GM21723 (cell line): ENCODE data around the gene ANXA2.
"Not testable (repeated sequence)": the region's sequence is repeated elsewhere in the genome, so short reads cannot be mapped to it uniquely, and the experiment has no call there.

Experiments
- ATAC-seq: cut with Tn5 transposase; IDR thresholded peaks from one replicate; pipeline ENCODE4 v1.9.1; 2021; ENCODE audit warnings: mild to moderate bottlenecking, moderate library complexity; ENCODE audit not compliant: unreplicated experiment

Gene ANXA2

GRCh38 chr15:60346653-60347052 lies 51.1 kb downstream of the ANXA2 start:
- ATAC-seq = no peak

GRCh38 chr15:60346077-60346476 lies 51.7 kb downstream of the ANXA2 start:
- ATAC-seq = no peak

GRCh38 chr15:60345598-60345997 lies 52.2 kb downstream of the ANXA2 start:
- no peak for ATAC-seq

GRCh38 chr15:60344987-60345386 lies 52.8 kb downstream of the ANXA2 start:
- no peak for ATAC-seq

GRCh38 chr15:60344461-60344860 lies 53.3 kb downstream of the ANXA2 start:
- ATAC-seq = no peak

GRCh38 chr15:60343221-60343970 lies 54.4 kb downstream of the ANXA2 start:
- ATAC-seq = no peak

GRCh38 chr15:60340207-60340921 lies 57.4 kb downstream of the ANXA2 start:
- ATAC-seq = no peak

- ATAC-seq = no peak
Observed at GRCh38 chr15:60339236-60339635, 58.5 kb downstream of the ANXA2 start.

GRCh38 chr15:60338810-60339209 lies 59.0 kb downstream of the ANXA2 start:
- ATAC-seq = no peak

GRCh38 chr15:60337076-60337475 lies 60.7 kb downstream of the ANXA2 start:
- no peak for ATAC-seq

GRCh38 chr15:60335296-60335695 lies 62.5 kb downstream of the ANXA2 start:
- not testable (repeated sequence) for ATAC-seq

- no peak for ATAC-seq
Observed at GRCh38 chr15:60328852-60329443, 68.8 kb downstream of the ANXA2 start.

- ATAC-seq = no peak
Observed at GRCh38 chr15:60326824-60327654, 70.7 kb downstream of the ANXA2 start.

GRCh38 chr15:60326343-60326742 lies 71.4 kb downstream of the ANXA2 start:
- no peak for ATAC-seq

GRCh38 chr15:60325905-60326304 lies 71.9 kb downstream of the ANXA2 start:
- ATAC-seq = no peak

- no peak for ATAC-seq
Observed at GRCh38 chr15:60324706-60325438, 72.9 kb downstream of the ANXA2 start.

GRCh38 chr15:60323322-60323721 lies 74.5 kb downstream of the ANXA2 start:
- ATAC-seq = no peak

GRCh38 chr15:60320365-60320764 lies 77.4 kb downstream of the ANXA2 start:
- no peak for ATAC-seq

- ATAC-seq = no peak
Observed at GRCh38 chr15:60318216-60318867, 79.4 kb downstream of the ANXA2 start.

- ATAC-seq = no peak
Observed at GRCh38 chr15:60316961-60317360, 80.8 kb downstream of the ANXA2 start.
